ENCODE data around the gene HMOX2.

The HMOX2 gene

DNA sequence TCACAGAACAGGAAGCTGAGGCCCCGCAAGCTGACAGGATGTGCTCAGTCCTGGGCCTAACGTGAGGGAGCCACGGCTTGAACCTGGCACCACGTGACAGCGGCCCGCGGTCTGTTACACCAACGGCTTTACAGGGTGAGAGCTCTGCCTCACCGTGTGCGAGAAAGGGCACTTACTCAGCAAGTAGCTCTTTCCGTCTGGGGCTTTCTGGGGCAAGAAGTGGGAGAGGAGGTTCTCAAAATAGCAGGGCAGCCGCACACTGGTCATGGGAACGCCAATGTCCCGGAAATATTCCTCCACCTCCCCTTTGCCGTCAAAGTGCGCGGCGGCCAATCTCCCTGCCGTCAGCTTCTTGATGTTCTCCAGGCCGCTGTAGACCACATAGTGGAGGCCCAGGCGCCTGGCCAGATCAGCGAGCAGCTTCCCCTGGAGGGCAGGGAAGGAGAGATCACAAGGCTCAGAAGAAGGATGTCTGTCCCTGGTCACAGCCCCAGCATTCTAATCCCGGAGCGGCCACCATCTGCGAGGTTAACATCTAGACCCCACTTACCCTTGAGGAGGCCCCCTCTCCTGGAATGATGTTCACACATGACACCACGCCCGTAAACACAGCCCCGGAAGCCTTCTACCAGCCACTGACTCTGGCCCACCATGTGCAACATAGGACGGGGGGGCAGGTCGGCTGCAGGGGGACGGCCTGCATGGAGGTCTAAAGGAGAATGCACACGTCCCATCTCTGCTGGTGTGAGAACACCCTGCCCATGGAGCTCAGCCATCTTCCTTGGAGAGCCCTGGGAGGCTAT, 10.0 kb upstream of the HMOX2 start:
- DNase-seq: no peak

- DNase-seq: no peak
Observed at GRCh38 chr16:4467916-4468315, 8.3 kb upstream of the HMOX2 start.

DNA sequence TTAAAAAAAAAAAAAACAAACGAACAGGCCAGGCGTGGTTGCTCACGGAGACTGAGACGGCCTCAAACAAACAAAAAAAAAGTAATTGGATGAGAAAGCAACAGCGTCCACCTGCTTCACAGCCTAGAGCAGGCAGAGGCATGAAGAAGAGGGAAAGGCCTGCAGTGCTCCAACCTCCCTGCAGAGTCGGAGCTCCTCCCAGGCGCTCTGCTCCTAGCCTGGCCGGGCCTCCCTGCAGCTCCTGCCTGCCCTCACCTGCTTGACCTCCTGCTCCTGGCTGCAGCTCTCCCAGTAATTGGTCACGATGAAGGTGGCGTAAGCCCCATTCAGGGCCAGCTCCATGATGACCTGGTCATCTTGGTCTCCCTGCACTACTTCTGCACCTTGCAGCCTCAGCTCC, 7.2 kb upstream of the HMOX2 start:
- no peak for DNase-seq

DNA sequence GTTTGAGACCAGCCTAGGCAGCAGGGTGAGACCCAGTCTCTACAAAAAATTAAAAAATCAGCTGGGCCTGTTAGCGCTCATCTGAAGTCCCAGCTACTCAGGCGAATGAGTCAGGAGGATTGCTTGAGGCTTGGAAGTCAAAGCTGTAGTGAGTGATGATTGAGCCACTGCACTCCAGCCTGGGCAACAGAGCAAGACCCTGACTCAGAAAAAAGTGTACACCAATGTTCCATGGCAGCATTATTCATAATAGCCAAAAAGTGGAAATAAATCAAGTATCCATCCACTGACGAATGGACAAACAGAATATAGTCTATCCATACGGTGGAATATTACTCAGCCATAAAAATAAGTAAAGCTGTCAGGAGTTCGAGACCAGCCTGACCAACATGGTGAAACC, 4.3 kb upstream of the HMOX2 start:
- DNase-seq: no peak

GRCh38 chr16:4472880-4473279, 3.3 kb upstream of the HMOX2 start:
- DNase-seq: no peak

- DNase-seq: peak; percentile 98
Observed at GRCh38 chr16:4474192-4474961, 1.8 kb upstream of the HMOX2 start, which contains the start of gene NMRAL1. Gene NMRAL1, minus strand, starts transcription at chr16:4474625. Its CDS starts 493 bp downstream, at chr16:4474132.

GRCh38 chr16:4477966-4478365, 1.8 kb downstream of the HMOX2 start:
- peak; percentile 27 for DNase-seq

- no peak for DNase-seq
Observed at GRCh38 chr16:4481526-4481925, 5.3 kb downstream of the HMOX2 start.

GRCh38 chr16:4481963-4482362, 5.8 kb downstream of the HMOX2 start:
- DNase-seq: no peak

GRCh38 chr16:4486126-4486893, 10.1 kb downstream of the HMOX2 start:
- DNase-seq: no peak

- no peak for DNase-seq
Observed at GRCh38 chr16:4487955-4488498, 11.8 kb downstream of the HMOX2 start.

DNA sequence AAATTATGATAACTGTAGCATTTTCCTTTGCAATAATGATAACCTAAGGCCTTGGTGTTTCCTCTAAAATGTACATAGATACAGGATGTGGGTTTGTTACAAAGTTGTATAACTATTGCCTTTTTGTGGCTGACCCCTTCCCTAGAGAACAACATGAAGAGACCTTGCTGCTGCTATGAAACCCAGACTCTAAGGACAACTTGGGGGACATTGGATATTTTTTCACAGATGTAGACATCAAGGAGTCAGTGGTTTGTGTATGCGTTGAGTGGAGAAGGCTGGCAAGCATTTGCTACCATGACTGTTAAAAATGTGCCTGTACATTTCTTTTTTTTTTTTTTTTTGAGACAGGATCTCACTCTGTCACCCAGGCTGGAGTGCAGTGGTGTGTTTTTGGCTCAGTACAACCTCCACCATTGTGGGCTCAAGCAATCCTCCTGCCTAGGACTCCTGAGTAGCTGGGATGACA, 12.3 kb downstream of the HMOX2 start:
- no peak for DNase-seq

GRCh38 chr16:4489030-4489429, 12.8 kb downstream of the HMOX2 start:
- no peak for DNase-seq

DNA sequence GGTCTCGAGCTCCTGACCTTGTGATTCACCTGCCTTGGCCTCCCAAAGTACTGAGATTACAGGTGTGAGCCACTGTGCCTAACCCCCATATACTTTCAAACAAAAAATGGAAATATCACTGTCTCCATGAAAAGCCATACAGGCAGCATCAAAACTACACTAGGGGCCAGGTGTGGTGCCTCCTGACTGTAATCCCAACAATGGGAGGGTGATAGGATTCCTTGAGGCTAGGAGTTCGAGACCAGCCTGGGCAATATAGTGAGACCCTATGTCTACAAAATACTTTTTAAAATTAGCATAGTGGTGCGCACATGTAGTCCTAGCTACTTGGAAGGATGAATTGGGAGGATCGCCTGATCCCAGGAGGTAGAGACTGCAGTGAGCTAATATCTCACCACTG, 15.7 kb downstream of the HMOX2 start:
- no peak for DNase-seq

- DNase-seq: no peak
Observed at GRCh38 chr16:4494746-4495490, 18.7 kb downstream of the HMOX2 start.

DNA sequence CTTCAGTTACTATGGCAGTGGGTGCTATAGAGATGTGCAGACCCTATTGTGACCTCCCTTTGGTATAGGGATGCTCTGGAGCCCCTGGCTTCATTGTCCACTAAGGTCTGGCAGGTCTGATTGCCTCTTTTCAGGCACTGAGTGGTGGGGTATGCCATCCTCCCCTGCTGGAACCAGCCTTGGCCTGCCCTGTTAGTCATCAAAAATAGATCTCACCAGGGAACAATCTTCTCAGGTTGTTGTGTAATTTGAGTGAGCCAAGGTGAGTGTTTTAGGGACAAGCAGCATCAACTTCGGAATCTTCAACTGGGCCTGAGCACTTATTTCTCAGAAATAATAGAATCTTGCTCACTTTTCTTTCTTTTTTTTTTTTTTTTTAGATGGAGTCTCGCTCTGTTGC, 19.6 kb downstream of the HMOX2 start:
- DNase-seq: no peak

DNA sequence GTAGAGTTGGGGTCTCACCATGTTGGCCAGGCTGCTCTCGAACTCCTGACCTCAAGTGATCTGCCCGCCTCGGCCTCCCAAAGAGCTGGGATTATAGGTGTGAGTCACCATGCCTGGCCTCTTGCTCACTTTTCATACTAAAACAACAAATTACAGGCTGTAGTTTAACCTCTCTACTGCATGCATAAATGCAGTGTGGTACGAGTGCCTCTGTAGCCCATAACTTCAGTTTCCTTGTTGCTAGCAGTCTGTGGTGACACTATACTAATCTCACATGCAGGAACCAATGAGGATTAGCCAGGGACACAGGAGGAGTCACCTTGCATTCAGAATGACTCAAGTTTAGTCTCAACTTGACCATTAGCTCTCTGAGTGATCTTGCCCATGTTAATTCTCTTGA, 20.1 kb downstream of the HMOX2 start:
- no peak for DNase-seq

DNA sequence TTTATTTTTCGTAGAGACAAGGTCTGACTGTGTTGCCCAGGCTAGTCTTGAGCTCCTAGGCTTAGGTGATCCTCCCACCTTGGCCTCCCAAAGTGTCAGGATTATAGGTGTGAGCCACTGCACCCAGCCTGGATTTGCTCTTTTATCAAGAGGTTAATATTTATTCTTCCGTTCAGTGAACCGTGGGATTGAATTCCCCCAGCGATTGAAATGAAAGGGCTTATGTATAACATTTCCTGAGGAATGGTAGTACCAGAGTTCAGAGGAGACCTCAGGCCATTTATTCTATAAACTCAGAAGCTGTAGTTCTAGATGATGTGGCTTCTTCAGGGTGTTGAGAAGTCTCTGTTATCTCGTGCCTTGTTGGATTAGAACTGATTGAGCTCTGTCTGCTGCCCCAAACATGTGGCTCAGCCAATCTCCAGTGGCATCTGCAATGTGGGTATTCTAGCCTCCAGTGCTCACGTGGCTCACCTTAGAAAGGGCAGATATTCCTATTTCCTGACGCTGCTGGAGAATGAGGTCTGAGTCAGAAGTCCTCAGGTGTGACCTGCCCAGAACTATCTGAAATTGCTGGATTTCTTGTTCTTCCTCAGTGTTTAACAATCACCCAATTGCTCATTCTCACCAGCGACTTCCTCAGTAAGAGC, 22.5 kb downstream of the HMOX2 start:
- DNase-seq: no peak

- DNase-seq: no peak
Observed at GRCh38 chr16:4499196-4499555, 23.0 kb downstream of the HMOX2 start.

- no peak for DNase-seq
Observed at GRCh38 chr16:4500272-4500671, 24.1 kb downstream of the HMOX2 start.

DNA sequence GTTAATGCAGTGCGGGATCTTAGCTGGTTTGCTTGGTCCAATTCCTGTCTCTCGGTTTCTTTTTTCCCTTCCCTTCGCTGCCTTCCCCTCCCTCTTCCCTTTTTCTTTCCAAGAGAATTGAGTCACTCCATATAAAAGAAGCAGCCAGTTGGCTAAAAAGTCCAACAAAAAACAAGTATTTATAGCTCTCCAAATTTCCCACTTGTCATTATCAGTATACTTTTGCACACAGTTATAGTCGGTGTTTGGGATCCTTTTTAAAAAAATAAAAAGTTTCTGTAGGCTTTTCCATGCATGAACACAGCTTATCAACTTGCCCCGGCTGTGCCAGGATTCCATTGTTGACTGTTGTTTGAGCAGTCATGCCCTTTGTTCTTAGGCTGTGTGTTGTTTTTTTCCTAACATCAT, 24.9 kb downstream of the HMOX2 start:
- DNase-seq: no peak

Data from NCI-H82 (cell line).